BLaER1 (cell line): Measurements from ENCODE around the gene CD40.

Experiments used
- H3K27ac ChIP-seq: shearing (Covaris generic); formaldehyde crosslinking; 2 replicates; pipeline ENCODE4 v1.8.1; 2022
- H3K27me3 ChIP-seq: shearing (Covaris generic); formaldehyde crosslinking; 2 replicates; pipeline ENCODE4 v1.8.1; 2022
- H3K36me3 ChIP-seq: shearing (Covaris generic); formaldehyde crosslinking; 2 replicates; pipeline ENCODE4 v1.8.1; 2022
- H3K4me1 ChIP-seq: shearing (Covaris generic); formaldehyde crosslinking; 2 replicates; pipeline ENCODE4 v1.8.1; 2022
- H3K4me2 ChIP-seq: shearing (Covaris generic); formaldehyde crosslinking; 2 replicates; pipeline ENCODE4 v1.8.1; 2022
- H3K4me3 ChIP-seq: shearing (Covaris generic); formaldehyde crosslinking; 2 replicates; pipeline ENCODE4 v1.8.1; 2022
- H3K9ac ChIP-seq: shearing (Covaris generic); formaldehyde crosslinking; 2 replicates; pipeline ENCODE4 v1.8.1; 2022
- H3K9me3 ChIP-seq: shearing (Covaris generic); formaldehyde crosslinking; 2 replicates; pipeline ENCODE4 v1.8.1; 2022
- H4K20me1 ChIP-seq: shearing (Covaris generic); formaldehyde crosslinking; 2 replicates; pipeline ENCODE4 v1.8.1; 2022
- Cebpa-rat ChIP-seq: shearing (Covaris generic); IDR thresholded peaks from 2 replicates; pipeline ENCODE4 v1.8.1; 2022

Gene CD40

GRCh38 chr20:46121184-46121930, 3.2 kb downstream of the CD40 start:
- H3K27me3 ChIP-seq: no peaks in the 10 kb centered on the region
- H3K27ac ChIP-seq: no peak overlapping the region
- H3K9ac ChIP-seq: no peak overlapping the region
- peaks cover 52% of the 10 kb centered on the region for H4K20me1 ChIP-seq
- TF ChIP-seq Cebpa-rat: no peak
- peaks cover 56% of the 10 kb centered on the region for H3K4me1 ChIP-seq
- H3K9me3 ChIP-seq: no peaks in the 10 kb centered on the region
- no peak overlapping the region for H3K4me3 ChIP-seq
- H3K36me3 ChIP-seq: peaks cover 44% of the 10 kb centered on the region
- H3K4me2 ChIP-seq: 0 out of 2 replicates have a peak overlapping the region, but pooled peaks have one; percentile 1

DNA sequence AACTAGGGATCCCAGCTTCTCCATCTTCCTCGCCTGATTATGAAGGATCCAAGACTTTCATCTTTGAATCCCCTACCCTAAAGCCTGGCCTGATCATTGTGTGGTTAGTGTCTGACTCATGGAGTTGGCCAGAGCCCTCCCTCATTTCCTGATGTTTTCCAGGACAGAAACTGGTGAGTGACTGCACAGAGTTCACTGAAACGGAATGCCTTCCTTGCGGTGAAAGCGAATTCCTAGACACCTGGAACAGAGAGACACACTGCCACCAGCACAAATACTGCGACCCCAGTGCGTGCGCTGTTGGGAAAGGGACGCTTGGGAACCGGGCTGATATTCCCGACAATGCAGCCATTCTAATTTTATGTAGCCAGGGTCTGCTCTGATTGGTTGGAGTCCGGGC, 4.0 kb downstream of the CD40 start:
- Histone ChIP-seq H3K36me3 (peaks cover 47% of the 10 kb centered on the region), H3K9me3 (no peaks in the 10 kb centered on the region), H3K4me2 (no peak overlapping the region), H3K27ac (no peak overlapping the region), H3K9ac (no peak overlapping the region), H3K27me3 (no peaks in the 10 kb centered on the region), H3K4me3 (no peak overlapping the region), H3K4me1 (peaks cover 54% of the 10 kb centered on the region), H4K20me1 (peaks cover 52% of the 10 kb centered on the region)
- TF ChIP-seq Cebpa-rat: no peak

GRCh38 chr20:46122516-46123481, 4.7 kb downstream of the CD40 start:
- Histone ChIP-seq H3K9ac (no peak overlapping the region), H4K20me1 (peaks cover 52% of the 10 kb centered on the region), H3K27ac (no peak overlapping the region)

GRCh38 chr20:46123482-46124245, 5.5 kb downstream of the CD40 start:
- peak overlapping the region; percentile 34 for H3K4me2 ChIP-seq
- TF ChIP-seq Cebpa-rat: no peak
- peaks cover 47% of the 10 kb centered on the region for H3K36me3 ChIP-seq
- H3K27me3 ChIP-seq: no peaks in the 10 kb centered on the region
- no peaks in the 10 kb centered on the region for H3K9me3 ChIP-seq
- H3K9ac ChIP-seq: no peak overlapping the region
- peaks cover 56% of the 10 kb centered on the region for H3K4me1 ChIP-seq
- H4K20me1 ChIP-seq: peaks cover 59% of the 10 kb centered on the region
- no peak overlapping the region for H3K27ac ChIP-seq
- no peak overlapping the region for H3K4me3 ChIP-seq

More at GRCh38 chr20:46122516-46123481, 4.7 kb downstream of the CD40 start:
- no peaks in the 10 kb centered on the region for H3K27me3 ChIP-seq
- peaks cover 54% of the 10 kb centered on the region for H3K4me1 ChIP-seq
- H3K9me3 ChIP-seq: no peaks in the 10 kb centered on the region
- H3K4me3 ChIP-seq: no peak overlapping the region
- H3K4me2 ChIP-seq: peak overlapping the region; percentile 34; the same call in 1 of the 2 replicates
- no peak for TF ChIP-seq Cebpa-rat
- peaks cover 47% of the 10 kb centered on the region for H3K36me3 ChIP-seq

GRCh38 chr20:46126440-46127056, 8.4 kb downstream of the CD40 start:
- H3K36me3 ChIP-seq: peaks cover 51% of the 10 kb centered on the region
- H3K4me3 ChIP-seq: no peak overlapping the region
- no peaks in the 10 kb centered on the region for H3K9me3 ChIP-seq
- H3K9ac ChIP-seq: no peak overlapping the region
- TF ChIP-seq Cebpa-rat: no peak
- no peak overlapping the region for H3K4me2 ChIP-seq
- peaks cover 34% of the 10 kb centered on the region for H4K20me1 ChIP-seq
- peaks cover 41% of the 10 kb centered on the region for H3K4me1 ChIP-seq
- H3K27ac ChIP-seq: no peak overlapping the region
- no peaks in the 10 kb centered on the region for H3K27me3 ChIP-seq

DNA sequence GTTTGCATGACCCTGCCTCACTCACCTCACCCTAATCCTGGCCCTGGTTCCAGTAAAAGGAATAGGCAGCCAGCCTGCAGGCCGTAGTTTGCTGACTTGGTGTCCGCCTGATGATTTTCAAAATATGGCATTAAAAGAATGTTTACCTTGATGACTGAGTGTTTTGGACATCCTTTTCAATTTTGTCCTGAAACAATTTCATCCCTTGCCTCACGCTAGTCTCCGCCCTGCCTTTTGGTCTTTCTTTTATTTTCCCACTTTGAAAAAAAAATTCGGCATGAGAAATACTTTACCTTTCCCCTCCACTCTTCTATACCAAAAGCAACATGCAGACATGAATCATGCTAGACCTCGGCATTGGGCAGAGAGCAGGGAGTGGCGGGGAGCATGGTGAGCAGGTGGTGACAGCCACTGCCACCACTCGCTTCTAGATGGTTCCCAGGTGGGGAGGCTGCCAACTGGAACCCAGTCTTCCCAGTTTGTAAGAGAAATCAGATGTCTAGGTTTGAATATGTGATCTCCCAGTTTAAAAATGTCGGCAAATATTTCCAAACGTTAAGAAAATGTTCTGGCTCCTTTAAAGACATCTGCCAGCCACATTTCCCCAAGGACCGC, 9.4 kb downstream of the CD40 start:
- Histone ChIP-seq H4K20me1 (peaks cover 24% of the 10 kb centered on the region; the same call in 1 of the 2 replicates), H3K9ac (no peak overlapping the region), H3K36me3 (peaks cover 42% of the 10 kb centered on the region), H3K4me2 (peak overlapping the region; percentile 64), H3K9me3 (no peaks in the 10 kb centered on the region), H3K4me3 (no peak overlapping the region), H3K4me1 (peaks cover 41% of the 10 kb centered on the region), H3K27ac (no peak overlapping the region), H3K27me3 (no peaks in the 10 kb centered on the region)
- TF ChIP-seq Cebpa-rat: no peak

GRCh38 chr20:46128310-46129151, 10.4 kb downstream of the CD40 start:
- no peak overlapping the region for H3K4me3 ChIP-seq
- H4K20me1 ChIP-seq: peaks cover 14% of the 10 kb centered on the region; the same call in 1 of the 2 replicates
- no peak overlapping the region for H3K27ac ChIP-seq
- no peak overlapping the region for H3K9ac ChIP-seq
- no peaks in the 10 kb centered on the region for H3K27me3 ChIP-seq
- peaks cover 34% of the 10 kb centered on the region for H3K4me1 ChIP-seq
- H3K36me3 ChIP-seq: peaks cover 32% of the 10 kb centered on the region
- no peaks in the 10 kb centered on the region for H3K9me3 ChIP-seq
- H3K4me2 ChIP-seq: peak overlapping the region; percentile 64
- no peak for TF ChIP-seq Cebpa-rat

- Histone ChIP-seq H3K4me2 (peak overlapping the region; percentile 39), H3K4me1 (peaks cover 44% of the 10 kb centered on the region), H4K20me1 (peaks cover 12% of the 10 kb centered on the region; the same call in 1 of the 2 replicates), H3K4me3 (no peak overlapping the region), H3K9me3 (no peaks in the 10 kb centered on the region), H3K9ac (no peak overlapping the region), H3K27ac (no peak overlapping the region), H3K36me3 (peaks cover 21% of the 10 kb centered on the region; the same call in 1 of the 2 replicates), H3K27me3 (no peaks in the 10 kb centered on the region)
- TF ChIP-seq Cebpa-rat: no peak
Measured at GRCh38 chr20:46129955-46130481, 11.9 kb downstream of the CD40 start.
